ELR (cell line): ENCODE data around the gene NOS2.
A peak's percentile ranks its signal among the peaks of the same experiment; 100 is the strongest.
"Not testable (repeated sequence)": the region's sequence is repeated elsewhere in the genome, so short reads cannot be mapped to it uniquely, and the experiment has no call there.

Source experiments
- DNase-seq: peaks from one replicate; pipeline ENCODE4 v3.0.0-alpha.2; 2015; ENCODE audit warnings: low read depth

The NOS2 gene

GRCh38 chr17:27754549-27754948 is 45.8 kb downstream of the NOS2 start:
- DNase-seq = no peak

DNA sequence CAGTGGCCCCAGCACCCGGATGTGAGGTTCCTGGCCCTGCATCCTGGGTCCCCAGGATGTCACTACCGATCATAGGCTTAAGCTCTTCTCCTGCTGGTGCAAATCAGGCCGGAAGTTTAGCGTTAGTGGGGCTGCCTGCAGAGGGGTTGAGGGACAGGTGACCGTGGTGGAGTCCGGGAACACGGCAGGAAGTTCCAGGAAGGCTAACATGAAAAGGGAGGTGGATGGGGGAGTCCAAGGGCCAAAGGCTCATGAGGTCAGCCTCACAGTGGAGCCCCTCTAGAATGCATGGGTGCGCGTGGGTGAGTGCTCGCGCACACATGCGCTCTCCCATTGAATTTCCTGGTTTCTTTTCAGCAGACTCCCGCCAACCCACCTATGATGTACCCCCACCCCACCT is 46.6 kb downstream of the NOS2 start:
- DNase-seq = not testable (repeated sequence)

GRCh38 chr17:27752831-27753619 is 47.3 kb downstream of the NOS2 start:
- not testable (repeated sequence) for DNase-seq

DNA sequence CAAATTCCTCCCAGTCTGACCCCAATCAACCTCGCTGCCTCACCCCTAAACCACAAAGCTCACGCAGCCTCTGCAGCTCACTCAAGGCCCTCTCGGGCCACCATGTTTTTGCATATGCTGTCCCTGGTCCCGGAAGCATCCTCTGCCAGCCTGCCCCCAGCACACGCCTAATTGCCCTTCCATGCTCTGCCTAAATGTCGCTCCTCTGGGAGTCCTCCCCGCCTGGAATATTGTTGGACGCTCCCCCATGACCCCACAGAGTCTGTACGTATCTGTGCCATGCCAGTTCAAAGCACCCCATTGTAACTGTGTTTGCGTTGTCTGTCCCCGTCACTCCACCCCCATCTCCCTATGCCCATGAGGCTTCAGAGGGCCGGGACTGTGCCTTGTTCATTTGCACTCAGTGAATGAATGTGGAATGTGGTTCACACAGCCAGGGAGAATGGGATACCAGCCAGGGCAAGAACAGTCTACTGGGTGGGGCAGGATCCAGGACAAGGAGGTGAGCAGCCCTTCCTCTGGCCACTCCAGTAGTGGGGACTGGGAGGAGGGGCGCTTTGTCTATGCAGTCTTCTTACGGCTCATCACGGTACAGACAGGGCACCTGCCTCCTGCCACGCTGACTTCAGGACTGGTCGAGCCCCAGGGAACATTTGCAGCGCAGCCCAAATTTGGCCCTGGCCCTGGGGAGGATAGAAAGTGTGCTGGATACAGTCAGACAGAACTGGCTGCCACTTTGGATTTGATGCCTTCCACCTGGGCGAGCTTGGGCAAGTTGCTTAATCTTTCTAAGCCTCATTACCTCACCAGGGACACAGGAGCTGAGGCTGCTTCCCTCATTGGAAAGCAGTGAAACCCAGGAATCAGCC is 48.5 kb downstream of the NOS2 start:
- DNase-seq = no peak

GRCh38 chr17:27751166-27751565 is 49.2 kb downstream of the NOS2 start:
- DNase-seq = no peak

DNA sequence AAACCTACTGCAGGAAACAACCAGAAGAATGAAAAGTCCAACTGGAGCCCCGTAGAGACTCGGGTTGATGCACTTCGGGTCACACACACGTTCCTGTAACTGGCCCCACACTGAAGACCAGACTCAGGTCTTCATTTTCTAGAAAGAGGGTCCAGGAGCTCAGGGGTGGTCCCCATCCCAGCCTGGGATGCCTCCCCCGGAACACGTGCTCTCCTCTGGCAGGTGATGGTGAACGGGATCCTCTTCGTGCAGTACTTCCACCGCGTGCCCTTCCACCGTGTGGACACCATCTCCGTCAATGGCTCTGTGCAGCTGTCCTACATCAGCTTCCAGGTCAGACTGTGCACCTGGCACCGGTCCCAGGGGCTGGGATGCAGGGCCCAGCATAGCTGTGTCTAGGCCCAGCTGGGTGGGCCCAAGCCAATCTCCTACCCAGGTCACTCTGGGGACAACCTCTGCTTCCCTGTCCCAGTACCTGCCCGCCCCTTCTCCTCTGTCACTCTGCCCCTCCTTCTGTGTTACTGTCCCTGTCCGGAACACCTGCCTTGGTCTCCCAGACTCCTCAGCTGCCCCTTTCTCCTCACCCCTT is 50.7 kb downstream of the NOS2 start:
- DNase-seq = not testable (repeated sequence)

GRCh38 chr17:27748360-27748825 is 51.9 kb downstream of the NOS2 start:
- no peak for DNase-seq

- DNase-seq = peak; percentile 10
Measured at GRCh38 chr17:27747462-27748359, 52.6 kb downstream of the NOS2 start.

GRCh38 chr17:27746881-27747280 is 53.4 kb downstream of the NOS2 start:
- DNase-seq = no peak

DNA sequence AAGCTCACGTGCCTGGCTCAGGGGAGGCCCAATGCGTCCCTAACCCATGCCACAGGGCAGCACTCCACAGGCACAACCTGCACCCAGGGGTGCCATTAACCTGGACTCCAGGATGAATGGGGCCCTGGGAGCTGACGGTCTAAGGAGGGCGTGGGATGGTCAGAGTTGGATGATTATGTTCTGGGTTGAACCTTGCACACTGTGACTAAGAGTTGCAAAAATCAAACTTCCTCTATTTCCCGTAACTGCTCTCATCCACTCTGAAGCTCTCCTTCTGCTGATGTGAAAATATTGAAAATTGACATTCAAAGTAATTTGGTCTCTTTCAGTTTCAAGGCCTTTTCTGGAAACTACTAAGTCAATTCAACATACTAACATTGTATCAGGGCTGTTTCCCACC is 54.0 kb downstream of the NOS2 start:
- not testable (repeated sequence) for DNase-seq

GRCh38 chr17:27745207-27745830 is 55.0 kb downstream of the NOS2 start:
- DNase-seq = not testable (repeated sequence)

DNA sequence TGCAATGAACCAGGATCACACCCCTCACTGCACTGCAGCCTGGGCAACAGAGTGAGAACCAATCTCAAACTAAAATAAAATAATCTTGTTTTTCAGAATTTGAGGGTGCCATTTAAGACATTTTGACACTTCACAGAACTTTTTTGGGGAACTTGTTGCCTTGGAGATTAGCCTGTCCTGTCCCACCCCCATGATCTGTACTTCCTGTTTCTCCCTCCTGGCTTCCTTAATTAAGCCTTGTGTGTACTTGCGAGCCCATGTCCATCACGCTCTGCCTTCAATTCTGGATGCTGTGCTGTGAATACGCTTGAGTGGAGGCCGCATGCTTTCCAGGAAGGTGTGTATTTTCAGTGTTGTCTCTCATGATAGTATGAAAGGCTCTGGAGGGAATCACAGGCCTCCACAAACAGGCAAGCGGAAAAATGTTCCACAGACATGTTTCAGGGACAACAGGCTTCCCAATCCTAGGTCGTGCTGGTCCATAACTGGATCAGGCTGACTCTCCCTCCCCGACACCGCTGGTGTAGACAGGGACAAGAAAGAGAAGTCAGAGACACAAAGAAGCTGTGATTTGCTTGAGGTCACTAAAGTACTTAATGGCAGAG is 56.9 kb downstream of the NOS2 start:
- DNase-seq = no peak

DNA sequence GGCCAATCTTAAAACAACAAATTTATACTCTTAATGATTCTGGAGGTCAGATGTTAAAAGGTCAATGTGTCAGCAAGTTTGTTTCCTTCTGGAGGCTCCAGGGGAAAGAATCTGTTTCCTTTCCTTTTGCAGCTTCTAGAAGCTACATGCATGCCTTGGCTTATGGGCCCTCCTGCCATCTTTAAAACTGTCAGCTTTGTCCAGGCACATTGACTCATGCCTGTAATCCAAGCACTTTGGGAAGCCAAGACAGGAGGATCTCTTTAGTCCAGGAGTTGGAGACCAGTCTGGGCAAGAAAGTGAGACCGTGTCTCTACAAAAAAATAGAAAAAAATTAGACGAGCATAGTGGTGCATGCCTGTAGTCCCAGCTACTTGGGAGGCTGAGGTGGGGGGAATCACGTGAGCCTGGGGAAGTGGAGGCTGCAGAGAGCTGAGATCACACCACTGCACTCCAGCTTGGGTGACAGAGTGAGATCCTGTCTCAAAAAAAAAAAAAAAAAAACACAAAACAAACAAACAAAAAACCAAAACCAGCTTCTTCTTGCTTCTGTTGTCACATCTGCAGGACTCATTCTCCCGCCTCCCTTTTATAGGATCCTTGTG is 58.3 kb downstream of the NOS2 start:
- DNase-seq = no peak

- peak; percentile 22 for DNase-seq
Measured at GRCh38 chr17:27741361-27741861, 58.9 kb downstream of the NOS2 start.

GRCh38 chr17:27740541-27740940 is 59.8 kb downstream of the NOS2 start:
- DNase-seq = not testable (repeated sequence)

DNA sequence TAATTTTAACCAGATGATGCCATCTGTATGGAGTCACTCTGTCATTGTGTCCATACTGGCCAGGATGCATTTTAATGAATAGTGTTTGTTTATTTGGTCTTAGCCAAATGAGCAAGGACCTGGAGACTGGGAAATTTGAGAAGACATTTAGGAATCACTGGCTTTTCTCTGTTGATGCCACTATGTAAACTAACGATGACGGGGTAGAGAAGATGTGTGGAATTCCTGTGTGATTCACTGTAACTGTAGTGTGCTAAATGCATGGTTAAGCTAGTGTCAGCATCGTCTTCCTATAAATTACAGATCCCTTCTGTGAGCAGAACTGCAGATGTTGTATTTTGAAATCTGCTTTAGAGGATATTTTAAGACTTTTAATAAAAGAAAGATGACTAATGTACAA is 66.6 kb downstream of the NOS2 start:
- DNase-seq = peak; percentile 28

DNA sequence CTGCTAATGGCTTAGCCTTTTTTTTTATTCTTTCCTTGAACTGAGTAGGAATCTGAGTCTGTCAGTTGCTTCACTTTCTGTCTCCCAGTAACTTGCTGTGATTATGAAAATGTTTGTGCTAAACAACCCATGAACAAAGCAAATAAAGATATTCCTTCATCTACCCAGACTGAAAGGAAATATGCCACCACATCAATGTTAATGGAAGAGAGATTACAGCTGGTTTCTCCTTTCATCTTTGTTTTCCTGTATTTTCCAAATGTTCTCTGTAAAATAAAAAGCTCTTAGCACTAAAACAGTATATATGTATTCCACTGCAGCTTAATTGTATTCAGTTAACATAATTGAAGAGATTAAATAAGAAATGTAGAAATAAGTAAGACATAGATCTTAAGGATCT is 67.6 kb downstream of the NOS2 start:
- DNase-seq = not testable (repeated sequence)

GRCh38 chr17:27725982-27726381 is 74.3 kb downstream of the NOS2 start:
- not testable (repeated sequence) for DNase-seq

DNA sequence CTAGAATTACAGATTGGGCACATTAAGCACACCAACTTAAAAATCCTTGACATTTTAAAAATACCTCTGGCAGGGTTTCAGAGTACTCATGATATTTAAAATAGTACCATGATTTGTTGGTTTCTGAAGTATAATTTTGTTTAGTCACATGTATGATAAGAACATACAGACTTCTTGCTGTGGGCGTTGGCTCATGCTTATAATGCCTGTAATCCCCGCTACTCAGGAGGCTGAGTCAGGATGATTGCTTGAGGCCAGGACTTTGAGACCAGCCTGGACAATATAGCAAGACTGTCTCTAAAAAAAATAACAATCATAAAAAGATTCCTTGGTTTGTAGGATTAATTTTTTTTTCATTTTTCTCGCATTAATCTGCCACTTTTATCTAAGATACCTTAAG is 78.5 kb downstream of the NOS2 start:
- DNase-seq = no peak
